ENCODE results near the gene PTPRG. TPM values are rescaled to one million over a fixed set of nuclear protein-coding genes. Genes with fewer than 3 reads are reported as not detected.
A peak's percentile ranks its signal among the peaks of the same experiment; 100 is the strongest.

PTPRG gene
- total and polyA plus RNA-seq, 12 donors: 6.3 to 119 (median 72.2) TPM

- DNase-seq: no peak
- H3K27me3 ChIP-seq: no peaks in the 10 kb centered on the region
- peaks cover 50 to 68% of the 10 kb centered on the region in 2 donors for H3K4me1 ChIP-seq (replicated peaks in 1 of 2)
- no peak overlapping the region for H3K4me3 ChIP-seq
- H3K27ac ChIP-seq: peak overlapping the region in 4 of 5 donors; percentile 8 to 61 (median 47)
- no peak for TF ChIP-seq CTCF (IDR thresholded peaks at IDR 0.05)
- TF ChIP-seq POLR2A (IDR thresholded peaks at IDR 0.05): no peak
- H3K36me3 ChIP-seq (replicated peaks in 1 of 2): no peaks in the 10 kb centered on the region
- H3K9me3 ChIP-seq (replicated peaks in 1 of 3): no peaks in the 10 kb centered on the region
- intact Hi-C loops (cut with DNase I): no loop called here
- WGBS, 4 donors: 29 to 67% (median 58%) methylated on average over 1 of the region's 1 CpG
These were observed 247.6 kb downstream of the PTPRG start for GRCh38 chr3:61808999-61809398.

GRCh38 chr3:61809879-61810278 lies 248.5 kb downstream of the PTPRG start:
- intact Hi-C loops (cut with DNase I): no loop called here
- H3K4me3 ChIP-seq: no peak overlapping the region
- H3K9me3 ChIP-seq (replicated peaks in 1 of 3): no peaks in the 10 kb centered on the region
- TF ChIP-seq POLR2A (IDR thresholded peaks at IDR 0.05): no peak
- TF ChIP-seq CTCF (IDR thresholded peaks at IDR 0.05): no peak
- WGBS, 4 donors: 10 to 21% (median 17%) methylated on average over 1 of the region's 1 CpG
- H3K36me3 ChIP-seq (replicated peaks in 1 of 2): no peaks in the 10 kb centered on the region
- H3K4me1 ChIP-seq (replicated peaks in 1 of 2): peaks cover 48 to 61% of the 10 kb centered on the region in 2 donors
- peak; percentile 37 to 76 (median 63) for DNase-seq
- H3K27me3 ChIP-seq: no peaks in the 10 kb centered on the region
- H3K27ac ChIP-seq: peak overlapping the region in 3 of 5 donors; percentile 0 to 61 (median 37)

- H3K36me3 ChIP-seq (replicated peaks in 1 of 2): no peaks in the 10 kb centered on the region
- H3K4me1 ChIP-seq (replicated peaks in 1 of 2): peaks cover 39 to 50% of the 10 kb centered on the region in 2 donors
- H3K27me3 ChIP-seq: no peaks in the 10 kb centered on the region
- DNase-seq: no peak
- H3K9me3 ChIP-seq (replicated peaks in 1 of 3): no peaks in the 10 kb centered on the region
- intact Hi-C loops (cut with DNase I): no loop called here
- no peak for TF ChIP-seq CTCF (IDR thresholded peaks at IDR 0.05)
- no peak for TF ChIP-seq POLR2A (IDR thresholded peaks at IDR 0.05)
- WGBS, 4 donors: 86 to 100% (median 96%) methylated on average over 1 of the region's 1 CpG; no CpG with 5 or more reads in 1 of the 4 donors
- peak overlapping the region in 1 of 5 donors; percentile 42 for H3K27ac ChIP-seq
- H3K4me3 ChIP-seq: no peak overlapping the region
These were observed 249.7 kb downstream of the PTPRG start for GRCh38 chr3:61810953-61811497.

GRCh38 chr3:61811652-61812051 lies 250.3 kb downstream of the PTPRG start:
- DNase-seq: no peak
- H3K4me3 ChIP-seq: no peak overlapping the region
- peaks cover 35 to 44% of the 10 kb centered on the region in 2 donors for H3K4me1 ChIP-seq (replicated peaks in 1 of 2)
- WGBS, 4 donors: 55 to 72% (median 64%) methylated on average over 3 of the region's 3 CpGs
- H3K27me3 ChIP-seq: no peaks in the 10 kb centered on the region
- TF ChIP-seq POLR2A (IDR thresholded peaks at IDR 0.05) (no peak), CTCF (IDR thresholded peaks at IDR 0.05) (no peak)
- H3K27ac ChIP-seq: no peak overlapping the region
- no peaks in the 10 kb centered on the region for H3K9me3 ChIP-seq (replicated peaks in 1 of 3)
- no peaks in the 10 kb centered on the region for H3K36me3 ChIP-seq (replicated peaks in 1 of 2)
- intact Hi-C loops (cut with DNase I): no loop called here

Data from adrenal gland (tissue), 12 donors.